HEK293T (cell line): ENCODE data around the gene MLNR.

Source experiments
- ARNT ChIP-seq: fragments of 450-650 bp; IDR thresholded peaks from 2 replicates; pipeline ENCODE4 v1.6.1; 2017; ENCODE audit warnings: mild to moderate bottlenecking
- BHLHE40 ChIP-seq: fragments of 450-650 bp; IDR thresholded peaks from 2 replicates; pipeline ENCODE4 v1.6.1; 2016; ENCODE audit warnings: mild to moderate bottlenecking, moderate library complexity, borderline replicate concordance
- ELF4 ChIP-seq: fragments of 450-650 bp; IDR thresholded peaks from 2 replicates; pipeline ENCODE4 v1.6.1; 2017; ENCODE audit warnings: antibody characterized with exemption
- FOXA1 ChIP-seq: fragments of 450-650 bp; IDR thresholded peaks from 2 replicates; pipeline ENCODE4 v1.6.1; 2016; ENCODE audit warnings: mild to moderate bottlenecking
- FOXK2 ChIP-seq: fragments of 450-650 bp; IDR thresholded peaks from 2 replicates; pipeline ENCODE4 v1.6.1; 2016; ENCODE audit warnings: mild to moderate bottlenecking
- FOXM1 ChIP-seq: fragments of 450-650 bp; IDR thresholded peaks from 2 replicates; pipeline ENCODE4 v1.6.1; 2017; ENCODE audit warnings: mild to moderate bottlenecking, borderline replicate concordance
- HDGF ChIP-seq: fragments of 450-650 bp; IDR thresholded peaks from 2 replicates; pipeline ENCODE4 v1.6.1; 2017; ENCODE audit warnings: antibody characterized with exemption, borderline replicate concordance
- L3MBTL2 ChIP-seq: fragments of 450-650 bp; conservative IDR thresholded peaks from 2 replicates; pipeline ENCODE4 v1.6.1; 2016; ENCODE audit warnings: mild to moderate bottlenecking
- NFRKB ChIP-seq: fragments of 450-650 bp; IDR thresholded peaks from 2 replicates; pipeline ENCODE4 v1.6.1; 2016; ENCODE audit warnings: mild to moderate bottlenecking, moderate library complexity
- SP1 ChIP-seq: fragments of 450-650 bp; IDR thresholded peaks from 2 replicates; pipeline ENCODE4 v1.6.1; 2017
- SUZ12 ChIP-seq: fragments of 450-650 bp; IDR thresholded peaks from 2 replicates; pipeline ENCODE4 v1.6.1; 2016; ENCODE audit warnings: mild to moderate bottlenecking
- TARDBP ChIP-seq: fragments of 450-650 bp; IDR thresholded peaks from 2 replicates; pipeline ENCODE4 v1.6.1; 2016
- ZNF384 ChIP-seq: fragments of 450-650 bp; IDR thresholded peaks from 2 replicates; pipeline ENCODE4 v1.6.1; 2016
- TF ChIP-seq, protein P1 (sequence below): fragments of 450-650 bp; IDR thresholded peaks from 2 replicates; pipeline ENCODE4 v1.6.1; 2016

GRCh38 chr13:49247643-49248621 is 27.8 kb downstream of the MLNR start, which contains the start of gene CDADC1:
- TF ChIP-seq HDGF (no peak), ELF4 (no peak), SUZ12 (no peak), ARNT (no peak), BHLHE40 (no peak), NFRKB (no peak), FOXM1 (no peak), FOXA1 (no peak), SP1 (no peak), ZNF384 (no peak), FOXK2 (no peak), TARDBP (no peak), L3MBTL2 (peak; percentile 65)
- TF ChIP-seq, protein P1, sequence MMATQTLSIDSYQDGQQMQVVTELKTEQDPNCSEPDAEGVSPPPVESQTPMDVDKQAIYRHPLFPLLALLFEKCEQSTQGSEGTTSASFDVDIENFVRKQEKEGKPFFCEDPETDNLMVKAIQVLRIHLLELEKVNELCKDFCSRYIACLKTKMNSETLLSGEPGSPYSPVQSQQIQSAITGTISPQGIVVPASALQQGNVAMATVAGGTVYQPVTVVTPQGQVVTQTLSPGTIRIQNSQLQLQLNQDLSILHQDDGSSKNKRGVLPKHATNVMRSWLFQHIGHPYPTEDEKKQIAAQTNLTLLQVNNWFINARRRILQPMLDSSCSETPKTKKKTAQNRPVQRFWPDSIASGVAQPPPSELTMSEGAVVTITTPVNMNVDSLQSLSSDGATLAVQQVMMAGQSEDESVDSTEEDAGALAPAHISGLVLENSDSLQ: no peak
